HUES64 (cell line): ENCODE measurements around the gene WDR81.
"Not testable (repeated sequence)": the region's sequence is repeated elsewhere in the genome, so short reads cannot be mapped to it uniquely, and the experiment has no call there.

ENCODE experiments used
- H3K27ac ChIP-seq: 2 replicates; pipeline ENCODE4 v1.7.0; 2013; ENCODE audit warnings: low read depth, low read length, inconsistent platforms
- H3K27me3 ChIP-seq: 2 replicates; pipeline ENCODE4 v1.6.1; 2013; ENCODE audit warnings: mild to moderate bottlenecking, low read length; ENCODE audit not compliant: insufficient read depth
- H3K36me3 ChIP-seq: 2 replicates; pipeline ENCODE4 v1.6.1; 2013; ENCODE audit warnings: mild to moderate bottlenecking, low read length; ENCODE audit not compliant: insufficient read depth
- H3K4me1 ChIP-seq: 2 replicates; pipeline ENCODE4 v1.6.1; 2013; ENCODE audit warnings: mild to moderate bottlenecking, low read length, moderate library complexity; ENCODE audit not compliant: insufficient read depth
- H3K4me3 ChIP-seq: 2 replicates; pipeline ENCODE4 v1.5.1; 2013; ENCODE audit warnings: mild to moderate bottlenecking, low read length, moderate library complexity
- H3K9ac ChIP-seq: 2 replicates; pipeline ENCODE4 v1.6.1; 2013; ENCODE audit warnings: mild to moderate bottlenecking, low read depth, low read length
- H3K9me3 ChIP-seq: 2 replicates; pipeline ENCODE4 v1.6.1; 2013; ENCODE audit warnings: low read depth, low read length; ENCODE audit not compliant: insufficient read depth
- WGBS: fragments of 150-250, 120-280 bp; methylation state at CpG from one replicate; pipeline ENCODE4 v1.1.7; 2013; ENCODE audit warnings: missing lambda C conversion rate; 5-methylcytosine and 5-hydroxymethylcytosine counted together

Gene WDR81

GRCh38 chr17:1703063-1703462 lies 21.4 kb upstream of the WDR81 start:
- Histone ChIP-seq H3K36me3 (no peaks in the 10 kb centered on the region), H3K27me3 (no peaks in the 10 kb centered on the region), H3K4me1 (no peaks in the 10 kb centered on the region), H3K27ac (no peak overlapping the region), H3K4me3 (no peak overlapping the region), H3K9me3 (no peaks in the 10 kb centered on the region), H3K9ac (no peak overlapping the region)
- WGBS, result 71% methylated on average over 3 of the region's 4 CpGs

GRCh38 chr17:1705004-1705403 lies 19.5 kb upstream of the WDR81 start:
- no peak overlapping the region for H3K4me3 ChIP-seq
- H3K36me3 ChIP-seq, result no peaks in the 10 kb centered on the region
- H3K4me1 ChIP-seq, result no peaks in the 10 kb centered on the region
- WGBS, result 87% methylated on average over 7 of the region's 7 CpGs
- no peaks in the 10 kb centered on the region for H3K9me3 ChIP-seq
- no peak overlapping the region for H3K27ac ChIP-seq
- peaks cover 8% of the 10 kb centered on the region for H3K27me3 ChIP-seq
- H3K9ac ChIP-seq, result no peak overlapping the region

GRCh38 chr17:1707107-1707506 lies 17.4 kb upstream of the WDR81 start:
- H3K27me3 ChIP-seq, result peaks cover 19% of the 10 kb centered on the region
- H3K27ac ChIP-seq, result no peak overlapping the region
- 93% methylated on average over 5 of the region's 5 CpGs for whole genome bisulfite sequencing
- peaks cover 8% of the 10 kb centered on the region; the same call in 1 of the 2 replicates for H3K4me1 ChIP-seq
- peaks cover 6% of the 10 kb centered on the region; the same call in 1 of the 2 replicates for H3K36me3 ChIP-seq
- H3K4me3 ChIP-seq, result no peak overlapping the region
- no peaks in the 10 kb centered on the region for H3K9me3 ChIP-seq
- H3K9ac ChIP-seq, result no peak overlapping the region

- Histone ChIP-seq H3K4me1 (peaks cover 16% of the 10 kb centered on the region; the same call in 1 of the 2 replicates), H3K27me3 (peaks cover 19% of the 10 kb centered on the region), H3K36me3 (peaks cover 21% of the 10 kb centered on the region; the same call in 1 of the 2 replicates)
- H3K4me3 ChIP-seq, H3K9me3 ChIP-seq, H3K9ac ChIP-seq, H3K27ac ChIP-seq: not testable (repeated sequence)
- WGBS, result 89% methylated on average over 10 of the region's 10 CpGs
Measured at GRCh38 chr17:1708791-1709346, 15.6 kb upstream of the WDR81 start.

- H3K9me3 ChIP-seq, result no peaks in the 10 kb centered on the region
- H3K4me3 ChIP-seq, result peak overlapping the region; percentile 72; the same call in 1 of the 2 replicates
- WGBS, result 14% methylated on average over 13 of the region's 16 CpGs
- H3K36me3 ChIP-seq, result peaks cover 21% of the 10 kb centered on the region; the same call in 1 of the 2 replicates
- H3K4me1 ChIP-seq, result peaks cover 21% of the 10 kb centered on the region; the same call in 1 of the 2 replicates
- H3K27me3 ChIP-seq, result peaks cover 19% of the 10 kb centered on the region
- no peak overlapping the region for H3K27ac ChIP-seq
- H3K9ac ChIP-seq, result no peak overlapping the region
Measured at GRCh38 chr17:1709403-1709951, 15.0 kb upstream of the WDR81 start.

GRCh38 chr17:1709971-1710806 lies 14.3 kb upstream of the WDR81 start, which contains the start of gene TLCD2:
Gene TLCD2, minus strand, starts transcription at chr17:1710377. Its CDS starts 135 bp downstream, at chr17:1710242.
- Histone ChIP-seq H3K27me3 (peaks cover 19% of the 10 kb centered on the region), H3K9me3 (no peaks in the 10 kb centered on the region), H3K36me3 (peaks cover 21% of the 10 kb centered on the region; the same call in 1 of the 2 replicates), H3K4me1 (peaks cover 24% of the 10 kb centered on the region; the same call in 1 of the 2 replicates), H3K9ac (peak within 1 kb of the TSS; percentile 50; the same call in 1 of the 2 replicates), H3K4me3 (peak within 1 kb of the TSS; percentile 72), H3K27ac (no peak within 1 kb of the TSS)
- WGBS, result under 1% methylated on average over 83 of the region's 83 CpGs

- 12% methylated on average over 14 of the region's 14 CpGs for WGBS
- Histone ChIP-seq H3K9ac (no peak overlapping the region), H3K36me3 (peaks cover 21% of the 10 kb centered on the region; the same call in 1 of the 2 replicates), H3K9me3 (no peaks in the 10 kb centered on the region), H3K27me3 (peaks cover 19% of the 10 kb centered on the region), H3K4me3 (peak overlapping the region; percentile 72), H3K4me1 (peaks cover 24% of the 10 kb centered on the region; the same call in 1 of the 2 replicates), H3K27ac (no peak overlapping the region)
Measured at GRCh38 chr17:1710807-1711553, 13.5 kb upstream of the WDR81 start.

GRCh38 chr17:1711804-1712203 lies 12.7 kb upstream of the WDR81 start:
- 95% methylated on average over 2 of the region's 4 CpGs for WGBS

DNA sequence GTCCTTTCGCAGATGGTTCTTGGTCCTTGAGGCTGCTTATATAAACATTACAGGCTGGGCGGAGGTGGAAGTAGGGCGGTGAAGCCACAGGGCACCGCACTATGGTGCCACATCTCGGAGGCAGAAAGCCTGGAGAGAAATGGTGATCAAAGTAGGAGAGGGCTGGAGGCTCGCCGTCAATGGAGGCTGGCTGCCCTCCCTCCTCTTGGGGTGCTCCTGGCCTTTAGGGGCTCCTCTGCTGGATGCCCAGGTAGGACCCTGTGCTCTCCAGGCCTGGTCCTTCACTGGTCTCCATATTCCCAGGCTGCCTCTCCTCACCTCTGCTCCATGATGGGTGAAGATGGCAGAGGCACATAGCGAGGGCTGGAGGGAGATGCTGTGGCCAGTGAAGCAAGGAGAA lies 12.2 kb upstream of the WDR81 start:
- WGBS, result 95% methylated on average over 8 of the region's 8 CpGs
- no peak overlapping the region for H3K27ac ChIP-seq
- H3K4me3 ChIP-seq, result no peak overlapping the region
- peaks cover 24% of the 10 kb centered on the region; the same call in 1 of the 2 replicates for H3K4me1 ChIP-seq
- H3K9ac ChIP-seq, result no peak overlapping the region
- no peaks in the 10 kb centered on the region for H3K9me3 ChIP-seq
- peaks cover 19% of the 10 kb centered on the region for H3K27me3 ChIP-seq
- peaks cover 21% of the 10 kb centered on the region; the same call in 1 of the 2 replicates for H3K36me3 ChIP-seq

More at GRCh38 chr17:1711804-1712203, 12.7 kb upstream of the WDR81 start:
- Histone ChIP-seq H3K9me3 (no peaks in the 10 kb centered on the region), H3K4me1 (peaks cover 24% of the 10 kb centered on the region; the same call in 1 of the 2 replicates), H3K4me3 (no peak overlapping the region), H3K9ac (no peak overlapping the region), H3K27me3 (peaks cover 19% of the 10 kb centered on the region), H3K27ac (no peak overlapping the region), H3K36me3 (peaks cover 21% of the 10 kb centered on the region; the same call in 1 of the 2 replicates)

DNA sequence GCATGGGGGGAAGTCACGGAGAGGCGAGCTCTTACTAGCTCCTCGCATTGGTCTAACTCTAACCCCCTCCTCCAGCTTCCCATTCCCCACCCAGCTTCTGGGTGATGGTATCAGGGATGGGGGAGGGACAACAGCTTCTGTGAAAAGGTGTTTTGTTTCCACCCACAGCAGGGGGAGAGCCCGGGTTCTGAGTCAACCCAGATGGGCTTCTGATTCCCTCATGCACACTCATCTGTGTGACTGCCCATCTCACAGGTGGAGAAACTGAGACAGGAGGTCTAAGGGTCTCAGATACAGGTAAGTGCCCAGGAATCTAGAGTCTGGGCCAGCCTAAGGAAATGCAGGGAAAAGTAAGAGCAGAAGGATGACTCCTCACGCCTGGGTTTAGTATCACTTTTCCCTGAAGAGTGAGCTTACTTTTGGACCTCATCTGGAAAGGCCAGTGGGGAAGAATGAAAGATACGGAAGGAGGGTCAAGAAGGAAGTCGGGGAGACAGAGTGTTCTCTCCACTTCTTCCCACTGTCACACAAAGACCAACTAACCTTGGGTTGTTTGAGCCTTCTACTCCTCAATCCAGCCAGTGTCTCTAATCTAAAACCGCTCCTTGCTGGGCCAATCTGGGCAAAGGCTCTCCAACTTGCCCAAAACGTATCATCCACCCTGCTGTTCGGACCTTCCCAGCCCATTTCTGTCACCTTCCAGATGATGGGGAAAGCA lies 11.2 kb upstream of the WDR81 start:
- Histone ChIP-seq H3K4me3 (no peak overlapping the region), H3K36me3 (peaks cover 21% of the 10 kb centered on the region; the same call in 1 of the 2 replicates), H3K9me3 (no peaks in the 10 kb centered on the region), H3K27me3 (peaks cover 19% of the 10 kb centered on the region), H3K9ac (no peak overlapping the region), H3K4me1 (peaks cover 27% of the 10 kb centered on the region; the same call in 1 of the 2 replicates), H3K27ac (no peak overlapping the region; the same call in 1 of the 2 replicates)
- WGBS, result 74% methylated on average over 8 of the region's 10 CpGs
